ENCODE results near the gene KATNAL2. TPM values are rescaled to one million over a fixed set of nuclear protein-coding genes. Genes with fewer than 3 reads are reported as not detected.

KATNAL2 gene
- total RNA-seq (2014; rRNA removed; shearing (Covaris generic)), result 2.0 and 4.0 TPM in 2 replicates

GRCh38 chr18:46917108-46917802 lies at the start of gene KATNAL2, which contains the start of gene PIAS2:
Gene KATNAL2, plus strand, starts transcription at chr18:46917602. Its CDS starts 29,271 bp downstream, at chr18:46946873.
Gene PIAS2, minus strand, starts transcription at chr18:46917507. Its CDS starts 162 bp downstream, at chr18:46917345.
- peak; percentile 73 for DNase-seq (ENCODE audit: low read depth)

GRCh38 chr18:46868169-46868921 lies 49.1 kb upstream of the KATNAL2 start:
- no peak for DNase-seq (ENCODE audit: low read depth)

GRCh38 chr18:46877329-46877987 lies 39.9 kb upstream of the KATNAL2 start:
- no peak for DNase-seq (ENCODE audit: low read depth)

- no peak for DNase-seq (ENCODE audit: low read depth)
Observed at GRCh38 chr18:46883180-46883579, 34.2 kb upstream of the KATNAL2 start.

GRCh38 chr18:46886893-46887292 lies 30.5 kb upstream of the KATNAL2 start:
- no peak for DNase-seq (ENCODE audit: low read depth)

- DNase-seq (ENCODE audit: low read depth), result no peak
Observed at GRCh38 chr18:46888965-46889364, 28.4 kb upstream of the KATNAL2 start.

- no peak for DNase-seq (ENCODE audit: low read depth)
Observed at GRCh38 chr18:46891742-46892214, 25.6 kb upstream of the KATNAL2 start.

- DNase-seq (ENCODE audit: low read depth), result no peak
Observed at GRCh38 chr18:46892842-46893241, 24.6 kb upstream of the KATNAL2 start.

GRCh38 chr18:46893360-46893759 lies 24.0 kb upstream of the KATNAL2 start:
- no peak for DNase-seq (ENCODE audit: low read depth)

GRCh38 chr18:46894124-46894523 lies 23.3 kb upstream of the KATNAL2 start:
- no peak for DNase-seq (ENCODE audit: low read depth)

- DNase-seq (ENCODE audit: low read depth), result peak; percentile 38
Observed at GRCh38 chr18:46899274-46899948, 18.0 kb upstream of the KATNAL2 start.

- DNase-seq (ENCODE audit: low read depth), result no peak
Observed at GRCh38 chr18:46903406-46903805, 14.0 kb upstream of the KATNAL2 start.

GRCh38 chr18:46909497-46909896 lies 7.9 kb upstream of the KATNAL2 start:
- DNase-seq (ENCODE audit: low read depth), result no peak

GRCh38 chr18:46910856-46911255 lies 6.5 kb upstream of the KATNAL2 start:
- DNase-seq (ENCODE audit: low read depth), result no peak

GRCh38 chr18:46915800-46916550 lies 1.4 kb upstream of the KATNAL2 start:
- peak; percentile 39 for DNase-seq (ENCODE audit: low read depth)

- peak; percentile 59 for DNase-seq (ENCODE audit: low read depth)
Observed at GRCh38 chr18:46916551-46917107, 773 bp upstream of the KATNAL2 start.

- peak; percentile 31 for DNase-seq (ENCODE audit: low read depth)
Observed at GRCh38 chr18:46917803-46918600, 600 bp downstream of the KATNAL2 start.

- DNase-seq (ENCODE audit: low read depth), result peak; percentile 20
Observed at GRCh38 chr18:46920067-46920466, 2.7 kb downstream of the KATNAL2 start.

GRCh38 chr18:46920653-46921052 lies 3.3 kb downstream of the KATNAL2 start:
- no peak for DNase-seq (ENCODE audit: low read depth)

Data from M059J (cell line).